ENCODE data around the gene SNAP47. TPM values are rescaled to one million over a fixed set of nuclear protein-coding genes. Genes with fewer than 3 reads are reported as not detected.

SNAP47 gene
- polyA plus RNA-seq, 3 donors from 2014 or later = 37.0 to 44.9 (median 37.7) TPM

GRCh38 chr1:227748496-227749182 lies 13.4 kb downstream of the SNAP47 start:
- H3K27ac Mint-ChIP-seq = peak overlapping the region in 5 of 6 donors; percentile 13 to 90 (median 62)
- peaks cover 2 to 8% (median 6%) of the 10 kb centered on the region in 3 donors for H3K27me3 Mint-ChIP-seq (ENCODE audit: low read depth in 3 of 3)
- no peaks in the 10 kb centered on the region for H3K9me3 Mint-ChIP-seq
- peaks cover 9 to 24% (median 13%) of the 10 kb centered on the region in 3 donors for H3K36me3 Mint-ChIP-seq
- peaks cover 29 to 34% of the 10 kb centered on the region in 2 donors for H3K4me1 Mint-ChIP-seq
- DNase-seq = peak in 1 of 3 donors; percentile 59
- H3K4me3 Mint-ChIP-seq = peak overlapping the region in 1 of 5 donors; percentile 32

- Mint-ChIP-seq H3K36me3 (peaks cover 9 to 24% (median 13%) of the 10 kb centered on the region in 3 donors), H3K27me3 (ENCODE audit: low read depth in 3 of 3) (peaks cover 3 to 8% (median 6%) of the 10 kb centered on the region in 3 donors), H3K4me3 (no peak overlapping the region), H3K27ac (peak overlapping the region in 4 of 6 donors; percentile 13 to 90 (median 75)), H3K4me1 (peaks cover 23 to 30% of the 10 kb centered on the region in 2 donors), H3K9me3 (no peaks in the 10 kb centered on the region)
- DNase-seq = no peak
Measured at GRCh38 chr1:227749225-227749624, 14.0 kb downstream of the SNAP47 start.

- no peak for DNase-seq
- Mint-ChIP-seq H3K27ac (no peak overlapping the region), H3K9me3 (no peaks in the 10 kb centered on the region), H3K36me3 (peaks cover 9 to 31% (median 16%) of the 10 kb centered on the region in 3 donors), H3K4me3 (no peak overlapping the region), H3K27me3 (ENCODE audit: low read depth in 3 of 3) (peaks cover 6 to 9% (median 6%) of the 10 kb centered on the region in 3 donors), H3K4me1 (peaks cover 23 to 25% of the 10 kb centered on the region in 2 donors)
Measured at GRCh38 chr1:227749916-227750710, 14.9 kb downstream of the SNAP47 start.

GRCh38 chr1:227753999-227754711 lies 18.9 kb downstream of the SNAP47 start:
- Mint-ChIP-seq H3K27ac (no peak overlapping the region), H3K9me3 (no peaks in the 10 kb centered on the region), H3K4me3 (no peak overlapping the region), H3K4me1 (peaks cover 8 to 15% of the 10 kb centered on the region in 2 donors), H3K27me3 (ENCODE audit: low read depth in 3 of 3) (peaks cover 6 to 7% (median 6%) of the 10 kb centered on the region in 3 donors), H3K36me3 (peaks cover 20 to 46% (median 29%) of the 10 kb centered on the region in 3 donors)
- DNase-seq = no peak

GRCh38 chr1:227754958-227755357 lies 19.7 kb downstream of the SNAP47 start:
- Mint-ChIP-seq H3K36me3 (peaks cover 18 to 50% (median 29%) of the 10 kb centered on the region in 3 donors), H3K27me3 (ENCODE audit: low read depth in 3 of 3) (peaks cover 6 to 7% (median 6%) of the 10 kb centered on the region in 3 donors), H3K9me3 (no peaks in the 10 kb centered on the region), H3K4me1 (peaks cover 4 to 15% of the 10 kb centered on the region in 2 donors), H3K27ac (no peak overlapping the region), H3K4me3 (no peak overlapping the region)
- DNase-seq = no peak

GRCh38 chr1:227756172-227756959 lies 21.1 kb downstream of the SNAP47 start:
- no peak for DNase-seq
- Mint-ChIP-seq H3K27ac (no peak overlapping the region), H3K4me3 (no peak overlapping the region), H3K36me3 (peaks cover 21 to 60% (median 33%) of the 10 kb centered on the region in 3 donors), H3K27me3 (ENCODE audit: low read depth in 3 of 3) (peaks cover 5 to 6% (median 6%) of the 10 kb centered on the region in 3 donors), H3K9me3 (no peaks in the 10 kb centered on the region), H3K4me1 (peaks cover 9 to 21% of the 10 kb centered on the region in 2 donors)

- Mint-ChIP-seq H3K27me3 (ENCODE audit: low read depth in 3 of 3) (peaks cover 2 to 7% (median 4%) of the 10 kb centered on the region in 3 donors), H3K4me1 (peaks cover 20 to 22% of the 10 kb centered on the region in 2 donors), H3K9me3 (no peaks in the 10 kb centered on the region), H3K27ac (no peak overlapping the region), H3K4me3 (no peak overlapping the region), H3K36me3 (peaks cover 16 to 53% (median 26%) of the 10 kb centered on the region in 3 donors)
- DNase-seq = no peak
Measured at GRCh38 chr1:227757781-227758180, 22.5 kb downstream of the SNAP47 start.

GRCh38 chr1:227758366-227758765 lies 23.1 kb downstream of the SNAP47 start:
- no peak overlapping the region for H3K4me3 Mint-ChIP-seq
- no peak for DNase-seq
- H3K4me1 Mint-ChIP-seq = peaks cover 26 to 28% of the 10 kb centered on the region in 2 donors
- no peaks in the 10 kb centered on the region for H3K9me3 Mint-ChIP-seq
- H3K36me3 Mint-ChIP-seq = peaks cover 16 to 50% (median 26%) of the 10 kb centered on the region in 3 donors
- H3K27ac Mint-ChIP-seq = no peak overlapping the region
- H3K27me3 Mint-ChIP-seq (ENCODE audit: low read depth in 3 of 3) = peaks cover 2 to 10% (median 5%) of the 10 kb centered on the region in 3 donors

- no peak for DNase-seq
- Mint-ChIP-seq H3K27me3 (ENCODE audit: low read depth in 3 of 3) (peaks cover 2 to 6% (median 5%) of the 10 kb centered on the region in 3 donors), H3K9me3 (no peaks in the 10 kb centered on the region), H3K4me3 (no peak overlapping the region), H3K27ac (peak overlapping the region in 1 of 6 donors; percentile 40), H3K36me3 (peaks cover 16 to 47% (median 26%) of the 10 kb centered on the region in 3 donors), H3K4me1 (peaks cover 39 to 40% of the 10 kb centered on the region in 2 donors)
Measured at GRCh38 chr1:227759341-227760300, 24.4 kb downstream of the SNAP47 start.

- Mint-ChIP-seq H3K4me3 (no peak overlapping the region), H3K4me1 (peaks cover 46 to 47% of the 10 kb centered on the region in 2 donors), H3K36me3 (peaks cover 16 to 42% (median 21%) of the 10 kb centered on the region in 3 donors), H3K27me3 (ENCODE audit: low read depth in 3 of 3) (peaks cover 5 to 6% (median 6%) of the 10 kb centered on the region in 3 donors), H3K9me3 (no peaks in the 10 kb centered on the region), H3K27ac (no peak overlapping the region)
- DNase-seq = no peak
Measured at GRCh38 chr1:227760377-227760776, 25.1 kb downstream of the SNAP47 start.

GRCh38 chr1:227761621-227762230 lies 26.5 kb downstream of the SNAP47 start:
- Mint-ChIP-seq H3K36me3 (peaks cover 16 to 39% (median 21%) of the 10 kb centered on the region in 3 donors), H3K4me3 (peak overlapping the region; percentile 7 to 75 (median 60)), H3K27ac (peak overlapping the region in 2 of 6 donors; percentile 78 to 82), H3K9me3 (no peaks in the 10 kb centered on the region), H3K4me1 (peaks cover 60 to 61% of the 10 kb centered on the region in 2 donors), H3K27me3 (ENCODE audit: low read depth in 3 of 3) (peaks cover 12 to 15% (median 15%) of the 10 kb centered on the region in 3 donors)
- DNase-seq = no peak

Measured in immature natural killer cell (primary cell).